K562 (cell line): Measurements from ENCODE around the gene HS6ST1. TPM values are rescaled to one million over a fixed set of nuclear protein-coding genes. Genes with fewer than 3 reads are reported as not detected.

Source experiments
- ATAC-seq: fragments of 200-7000 bp; cut with Tn5 transposase; 3 replicates; pipeline ENCODE4 v1.9.1; 2020; ENCODE audit warnings: moderate library complexity
- BruUV-seq: library from RNA; stranded (reverse); fragments of 400-500 nt; replicated peaks from 2 replicates; lab custom pipeline; 2021; lab: Mats Ljungman, UMichigan
- CTCF ChIA-PET: fragments of 300-600 bp; formaldehyde crosslinking; extraction: SDS; loops from one replicate; lab custom pipeline; 2021; ENCODE audit warnings: low intra/inter-chr PET ratio; lab: Yijun Ruan, JAX
- POLR2A ChIA-PET: fragments of 300-600, 350-650 bp; sonication (Branson Sonifier 250); formaldehyde crosslinking; extraction: SDS; loops from one replicate; lab custom pipeline; 2021; ENCODE audit warnings: antibody characterized with exemption, inconsistent platforms; lab: Yijun Ruan, JAX
- DNase-seq, 4 experiments: peaks; one replicate each; pipeline versions ENCODE4 v3.0.0 to v3.0.0-alpha.2; 2011 to 2018; ENCODE audit warnings: low spot score in 3 of 4, mixed read lengths in 3 of 4; ENCODE audit errors: extremely low read depth in 1 of 4
- FAIRE-seq: peaks from 2 replicates; lab custom pipeline; 2011; peaks lifted over from hg19 to GRCh38; lab: Jason Lieb, UNC
- H2AFZ ChIP-seq: 2 replicates; pipeline ENCODE4 v1.6.0; 2011; ENCODE audit warnings: low read depth, low read length, control low read depth, inconsistent platforms
- H3K27ac ChIP-seq: fragments of 200-600 bp; 3 replicates; pipeline ENCODE4 v1.8.0; 2011; ENCODE audit warnings: low read depth, mild to moderate bottlenecking, control low read depth, inconsistent platforms, low read length, moderate library complexity, mixed read lengths; ENCODE audit errors: extremely low read depth
- H3K27me3 ChIP-seq, 2 experiments: fragments of 300-600 bp in 1 of 2; 2 replicates in 1 of 2; 3 replicates in 1 of 2; pipeline versions ENCODE4 v1.6.0 to v1.8.0; 2011; ENCODE audit warnings: inconsistent platforms in 2 of 2, low read length in 2 of 2, mild to moderate bottlenecking in 1 of 2, mixed read lengths in 1 of 2, moderate library complexity in 1 of 2; ENCODE audit not compliant: control insufficient read depth in 2 of 2, insufficient read depth in 2 of 2
- H3K36me3 ChIP-seq: fragments of 300-600 bp; 3 replicates; pipeline ENCODE4 v1.8.0; 2011; ENCODE audit warnings: mild to moderate bottlenecking, low read length, inconsistent platforms; ENCODE audit not compliant: control insufficient read depth, insufficient read depth
- H3K4me1 ChIP-seq, 2 experiments: fragments of 200-600 bp in 1 of 2; replicated peaks in 1 of 2; 2 replicates in 1 of 2; 3 replicates in 1 of 2; pipeline versions ENCODE4 v1.5.1 to v1.8.0; 2011; ENCODE audit warnings: inconsistent platforms in 2 of 2, low read length in 2 of 2, mild to moderate bottlenecking in 1 of 2, mixed read lengths in 1 of 2, moderate library complexity in 1 of 2; ENCODE audit not compliant: control insufficient read depth in 2 of 2, insufficient read depth in 2 of 2
- H3K4me2 ChIP-seq: 2 replicates; pipeline ENCODE4 v1.6.1; 2011; ENCODE audit warnings: low read length, control low read depth, inconsistent platforms, mixed read lengths; ENCODE audit not compliant: insufficient read depth
- H3K4me3 ChIP-seq: fragments of 200-600 bp; sonication (generic), shearing (Covaris generic); 2 replicates; pipeline ENCODE4 v1.5.1; 2016; ENCODE audit warnings: control low read depth, inconsistent platforms
- H3K79me2 ChIP-seq: fragments of 200-600 bp; 3 replicates; pipeline ENCODE4 v1.8.0; 2011; ENCODE audit warnings: low read length, inconsistent platforms; ENCODE audit not compliant: control insufficient read depth, insufficient read depth
- H3K9ac ChIP-seq, 2 experiments: 2 replicates each; pipeline versions ENCODE4 v1.6.0 to v1.6.1; 2011; ENCODE audit warnings: low read depth in 2 of 2, low read length in 2 of 2, control low read depth in 1 of 2, inconsistent platforms in 1 of 2, mild to moderate bottlenecking in 1 of 2, mixed read lengths in 1 of 2; ENCODE audit not compliant: insufficient read depth in 1 of 2
- H3K9me1 ChIP-seq: one replicate; pipeline ENCODE4 v1.6.0; 2011; ENCODE audit warnings: inconsistent platforms, mild to moderate bottlenecking, low read length, moderate library complexity; ENCODE audit not compliant: control insufficient read depth, insufficient read depth
- H3K9me3 ChIP-seq: replicated peaks from 2 replicates; pipeline ENCODE4 v1.5.1; 2011; ENCODE audit warnings: low read depth, low read length, inconsistent platforms; ENCODE audit not compliant: control insufficient read depth, insufficient read depth
- H4K20me1 ChIP-seq: replicated peaks from 2 replicates; pipeline ENCODE4 v1.6.1; 2011; ENCODE audit warnings: low read length, inconsistent platforms, mixed read lengths; ENCODE audit not compliant: control insufficient read depth, insufficient read depth
- ATF7 ChIP-seq: fragments of 450-650 bp; IDR thresholded peaks from 2 replicates; pipeline ENCODE4 v1.7.1; 2014; ENCODE audit warnings: mild to moderate bottlenecking, moderate library complexity
- C11orf30 ChIP-seq: fragments of 450-650 bp; IDR thresholded peaks from 2 replicates; pipeline ENCODE4 v1.6.1; 2016; ENCODE audit warnings: low read depth, mild to moderate bottlenecking
- CBFA2T3 ChIP-seq: fragments of 450-650 bp; IDR thresholded peaks from 2 replicates; pipeline ENCODE4 v1.6.1; 2017
- CBX2 ChIP-seq: fragments of 200-600 bp; sonication (generic); IDR thresholded peaks from one replicate; pipeline ENCODE4 v1.6.1; 2012; ENCODE audit warnings: mild to moderate bottlenecking, low read length, inconsistent platforms; ENCODE audit not compliant: insufficient read depth, poor library complexity, severe bottlenecking
- CHAMP1 ChIP-seq: fragments of 450-650 bp; IDR thresholded peaks from 2 replicates; pipeline ENCODE4 v1.6.1; 2016; ENCODE audit warnings: mild to moderate bottlenecking
- CREB1 ChIP-seq, 2 experiments: sonication (generic) in 1 of 2; formaldehyde crosslinking in 1 of 2; IDR thresholded peaks; 2 replicates each; pipeline versions ENCODE4 v1.6.1 to v1.8.0; 2012 to 2022; ENCODE audit warnings: inconsistent platforms in 1 of 2, mild to moderate bottlenecking in 1 of 2, missing genetic modification reagents in 1 of 2, moderate library complexity in 1 of 2
- DPF2 ChIP-seq: fragments of 450-650 bp; IDR thresholded peaks from 2 replicates; pipeline ENCODE4 v1.6.1; 2016
- PHF21A ChIP-seq: fragments of 450-650 bp; IDR thresholded peaks from 2 replicates; pipeline ENCODE4 v1.6.1; 2017; ENCODE audit warnings: low read depth, borderline replicate concordance
- RCOR1 ChIP-seq, 2 experiments: IDR thresholded peaks; 2 replicates each; pipeline ENCODE4 v1.6.1; 2012; ENCODE audit warnings: low read depth in 2 of 2, low read length in 2 of 2, borderline replicate concordance in 1 of 2, improper control_type of control experiment in 1 of 2
- TBP ChIP-seq: optimal IDR thresholded peaks from 2 replicates; pipeline ENCODE3; 2011; ENCODE audit warnings: low read depth, low read length, improper control_type of control experiment
- TCF3 ChIP-seq: sonication (generic); formaldehyde crosslinking; IDR thresholded peaks from 2 replicates; pipeline ENCODE4 v1.4.0; 2020; ENCODE audit warnings: mild to moderate bottlenecking, missing genetic modification reagents
- ZSCAN32 ChIP-seq: fragments of 450-650 bp; formaldehyde crosslinking; IDR thresholded peaks from 2 replicates; pipeline ENCODE4 v1.4.0; 2020; ENCODE audit warnings: mild to moderate bottlenecking, moderate library complexity
- WGBS: fragments of 100-300 bp; shearing (Covaris generic); methylation state at CpG from one replicate; pipeline ENCODE4 v1.1.6; 2016; ENCODE audit warnings: low coverage, mixed read lengths; ENCODE audit not compliant: insufficient coverage; ENCODE audit errors: missing lambda C conversion rate; 5-methylcytosine and 5-hydroxymethylcytosine counted together
- in situ Hi-C: fragments of 300-500 bp; cut with MboI; formaldehyde crosslinking; loops from 4 replicates; pipeline ENCODE4 v1.15.0; 2018; ENCODE audit warnings: inconsistent platforms, mixed read lengths
- intact Hi-C: fragments of 100-400 bp; cut with micrococcal nuclease; formaldehyde crosslinking; loops from 2 replicates; pipeline ENCODE4 v1.14.2; 2022
- polyA plus RNA-seq, 8 experiments: library from polyadenylated mRNA; depleted of rRNA in 4 of 8; stranded (reverse) in 5 of 8; unstranded in 3 of 8; fragments of >200 nt; fragmentation: Nextera tagmentation in 2 of 8; fragmentation: Illumina TruSeq in 1 of 8; extraction: Ambion mirVana in 2 of 8; extraction: Trizol in 1 of 8; gene quantifications; 2 replicates each; pipeline versions ENCODE4 v1.2.1 to v1.2.3, GENCODE V29; 2011 to 2014; ENCODE audit warnings: inconsistent platforms in 1 of 8, missing spikeins in 1 of 8
- total RNA-seq, 7 experiments: library from RNA; depleted of rRNA in 6 of 7; stranded (reverse); fragments of >200 nt in 6 of 7; fragmentation: Illumina TruSeq in 2 of 7; extraction: Trizol in 2 of 7; gene quantifications; 2 replicates each; pipeline versions ENCODE4 v1.2.1 to v1.2.3, GENCODE V29; 2011 to 2021; ENCODE audit warnings: low replicate concordance in 1 of 7
- TF ChIP-seq, protein P1 (sequence below): fragments of 450-650 bp; formaldehyde crosslinking; IDR thresholded peaks from 2 replicates; pipeline ENCODE4 v1.4.0; 2020; ENCODE audit warnings: mild to moderate bottlenecking, mixed read lengths

The HS6ST1 gene
- total and polyA plus RNA-seq, 9 of the 15 experiments (the other 6 are each of a cell fraction or from before 2014, with no cell fraction given): 0.06 to 7.4 (median 3.8) TPM

DNA sequence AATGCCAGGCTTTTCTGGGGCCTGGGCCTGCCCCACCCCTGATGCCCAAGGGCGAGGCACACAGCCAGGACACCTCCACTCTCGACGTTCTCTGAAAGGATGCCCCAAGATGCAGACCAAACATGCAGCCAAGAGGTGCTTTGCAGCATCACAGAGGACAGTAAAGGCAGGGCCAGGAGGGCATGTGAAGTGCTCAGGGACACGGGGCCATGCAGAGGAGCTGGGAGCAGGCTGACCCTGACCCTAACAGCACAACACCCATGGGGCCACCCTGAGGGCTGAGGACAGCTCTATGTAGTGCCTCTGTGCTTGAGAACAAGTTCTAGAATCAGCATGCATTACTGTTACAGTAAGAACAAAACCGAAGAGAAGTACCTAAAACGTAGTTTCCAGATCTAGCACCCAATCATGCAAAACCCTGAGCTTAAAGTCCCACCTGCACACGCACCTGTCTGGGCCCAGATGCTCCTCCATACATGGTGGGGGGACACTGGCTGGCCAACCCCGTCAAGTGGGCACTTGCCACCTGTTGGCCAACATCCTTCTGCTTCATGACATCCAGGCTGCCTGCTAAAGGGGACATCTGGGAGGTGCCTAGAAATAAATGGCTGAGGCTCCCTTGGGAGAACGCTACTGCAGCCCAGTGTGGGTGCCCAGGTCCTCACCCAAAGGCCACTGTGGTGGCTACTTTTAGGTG lies 15.4 kb downstream of the HS6ST1 start:
- WGBS: 53% methylated on average over 9 of the region's 9 CpGs
- Histone ChIP-seq H3K4me3 (no peak overlapping the region), H4K20me1 (peaks cover 24% of the 10 kb centered on the region), H3K4me1 (peaks cover 16 to 64% of the 10 kb centered on the region in 2 experiments), H3K9me3 (no peaks in the 10 kb centered on the region), H3K36me3 (no peaks in the 10 kb centered on the region), H3K79me2 (no peaks in the 10 kb centered on the region), H3K9ac (no peak overlapping the region), H3K27me3 (no peaks in the 10 kb centered on the region), H3K4me2 (no peak overlapping the region), H3K27ac (no peak overlapping the region), H2AFZ (no peak overlapping the region), H3K9me1 (peaks cover 4% of the 10 kb centered on the region)
- in situ Hi-C loops: no loop called here
- no peak for DNase-seq
- no peak for FAIRE-seq
- no TSS peak for BruUV-seq
- POLR2A ChIA-PET: interaction anchor here (0.8 kb wide), 1 partner anchor 12 kb away, joined by 3 read pairs; no protein-coding TSS in a partner anchor
- CTCF ChIA-PET: no interaction called here
- ATAC-seq: no peak
- TF ChIP-seq PHF21A (no peak), ZSCAN32 (no peak), RCOR1 (IDR thresholded peaks at IDR 0.05; ENCODE audit: borderline replicate concordance in 1 of 2, low read depth in 2 of 2, low read length in 2 of 2) (no peak), CBX2 (no peak), CHAMP1 (no peak), ATF7 (no peak), CBFA2T3 (no peak), C11orf30 (no peak), TCF3 (no peak), DPF2 (no peak), CREB1 (IDR thresholded peaks at IDR 0.05) (no peak), CREB1 (CRISPR knock-in tag; IDR thresholded peaks at IDR 0.05) (no peak), TBP (no peak)
- TF ChIP-seq, protein P1, sequence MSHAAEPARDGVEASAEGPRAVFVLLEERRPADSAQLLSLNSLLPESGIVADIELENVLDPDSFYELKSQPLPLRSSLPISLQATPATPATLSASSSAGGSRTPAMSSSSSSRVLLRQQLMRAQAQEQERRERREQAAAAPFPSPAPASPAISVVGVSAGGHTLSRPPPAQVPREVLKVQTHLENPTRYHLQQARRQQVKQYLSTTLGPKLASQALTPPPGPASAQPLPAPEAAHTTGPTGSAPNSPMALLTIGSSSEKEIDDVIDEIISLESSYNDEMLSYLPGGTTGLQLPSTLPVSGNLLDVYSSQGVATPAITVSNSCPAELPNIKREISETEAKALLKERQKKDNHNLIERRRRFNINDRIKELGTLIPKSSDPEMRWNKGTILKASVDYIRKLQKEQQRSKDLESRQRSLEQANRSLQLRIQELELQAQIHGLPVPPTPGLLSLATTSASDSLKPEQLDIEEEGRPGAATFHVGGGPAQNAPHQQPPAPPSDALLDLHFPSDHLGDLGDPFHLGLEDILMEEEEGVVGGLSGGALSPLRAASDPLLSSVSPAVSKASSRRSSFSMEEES (CRISPR knock-in tag): no peak
- intact Hi-C loops: loop anchor here (10.0 kb wide), 1 partner anchor 238 kb away; no protein-coding TSS in a partner anchor
